ENCODE results near the gene UTP18. TPM values are rescaled to one million over a fixed set of nuclear protein-coding genes. Genes with fewer than 3 reads are reported as not detected.

UTP18 gene
- total and polyA plus RNA-seq, 2 of the 13 experiments (the other 11 are each of a cell fraction or from before 2014, with no cell fraction given), result 35.2 to 104 TPM

DNA sequence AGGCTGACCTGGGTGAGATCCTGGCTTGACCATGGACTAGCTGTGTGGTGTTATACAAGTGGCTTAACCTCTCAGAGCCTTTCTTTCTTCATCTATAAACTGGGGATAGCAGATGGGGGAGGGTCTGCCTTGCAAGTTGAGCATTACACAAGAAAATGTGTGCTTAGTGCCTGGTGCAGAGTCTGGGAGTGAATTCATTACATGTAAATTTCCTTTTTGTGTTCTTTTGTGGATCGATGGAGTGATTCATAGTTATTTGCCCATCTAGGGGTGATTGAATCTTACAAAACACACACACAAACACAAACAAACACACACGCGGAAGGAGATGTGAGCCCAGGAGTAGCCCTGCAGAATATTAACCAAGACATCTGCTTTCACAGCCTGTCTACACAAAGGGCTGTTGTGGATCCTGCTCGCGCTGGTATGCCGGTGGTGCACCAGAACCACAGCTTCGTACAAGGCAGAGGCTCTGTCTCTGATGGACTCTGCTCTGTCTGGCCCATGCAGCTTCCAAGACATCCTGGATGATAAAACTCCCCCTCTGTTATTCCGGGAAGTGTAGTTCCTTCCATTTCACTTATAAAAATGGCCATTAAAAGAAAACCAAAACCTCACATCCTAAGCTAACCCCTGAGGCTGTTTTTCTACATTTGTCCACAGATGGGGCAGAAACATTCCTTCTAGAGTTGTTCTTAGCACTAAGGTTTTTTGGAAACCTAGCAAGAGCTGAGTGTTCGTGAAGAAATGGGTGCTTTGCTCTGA, 86.1 kb downstream of the UTP18 start (continued):
- TF ChIP-seq HDAC2 (CRISPR knock-in tag; IDR thresholded peaks at IDR 0.05) (peak; percentile 31; the same call in 1 of the 2 replicates), TP53 (CRISPR knock-in tag; conservative IDR thresholded peaks at IDR 0.05) (no peak), WIZ (CRISPR knock-in tag; IDR thresholded peaks at IDR 0.05) (no peak), ZNF335 (CRISPR knock-in tag; IDR thresholded peaks at IDR 0.05) (no peak), PTBP1 (IDR thresholded peaks at IDR 0.05; ENCODE audit: low read depth, low read length, poor library complexity, severe bottlenecking) (no peak), GLI4 (CRISPR knock-in tag; IDR thresholded peaks at IDR 0.05; ENCODE audit: borderline replicate concordance) (no peak), MAZ (IDR thresholded peaks at IDR 0.05; ENCODE audit: borderline replicate concordance, low read depth, low read length) (no peak), MAZ (CRISPR knock-in tag; IDR thresholded peaks at IDR 0.05; ENCODE audit: low read depth) (no peak), NCOA2 (CRISPR knock-in tag; IDR thresholded peaks at IDR 0.05) (peak; percentile 67), CENPBD1 (CRISPR knock-in tag; IDR thresholded peaks at IDR 0.05; ENCODE audit: borderline replicate concordance, low read depth) (no peak), MTF2 (CRISPR knock-in tag; IDR thresholded peaks at IDR 0.05; ENCODE audit: borderline replicate concordance) (0 out of 2 replicates have a peak, but pooled peaks have one; percentile 19), TOE1 (CRISPR knock-in tag; IDR thresholded peaks at IDR 0.05) (no peak), ZNF687 (CRISPR knock-in tag; IDR thresholded peaks at IDR 0.05) (no peak), RCOR2 (CRISPR knock-in tag; IDR thresholded peaks at IDR 0.05) (peak; percentile 67; the same call in 1 of the 2 replicates), ZMAT3 (CRISPR knock-in tag; conservative IDR thresholded peaks at IDR 0.05) (no peak), SSRP1 (CRISPR knock-in tag; IDR thresholded peaks at IDR 0.05) (0 out of 2 replicates have a peak, but pooled peaks have one; percentile 29), ZNF605 (CRISPR knock-in tag; IDR thresholded peaks at IDR 0.05) (no peak), MBD4 (IDR thresholded peaks at IDR 0.05; ENCODE audit: borderline replicate concordance, low read length) (no peak), MTA1 (CRISPR knock-in tag; IDR thresholded peaks at IDR 0.05; ENCODE audit: borderline replicate concordance) (no peak), PRMT3 (CRISPR knock-in tag; IDR thresholded peaks at IDR 0.05; ENCODE audit: borderline replicate concordance, low read depth) (no peak)
- TF ChIP-seq, protein P1, sequence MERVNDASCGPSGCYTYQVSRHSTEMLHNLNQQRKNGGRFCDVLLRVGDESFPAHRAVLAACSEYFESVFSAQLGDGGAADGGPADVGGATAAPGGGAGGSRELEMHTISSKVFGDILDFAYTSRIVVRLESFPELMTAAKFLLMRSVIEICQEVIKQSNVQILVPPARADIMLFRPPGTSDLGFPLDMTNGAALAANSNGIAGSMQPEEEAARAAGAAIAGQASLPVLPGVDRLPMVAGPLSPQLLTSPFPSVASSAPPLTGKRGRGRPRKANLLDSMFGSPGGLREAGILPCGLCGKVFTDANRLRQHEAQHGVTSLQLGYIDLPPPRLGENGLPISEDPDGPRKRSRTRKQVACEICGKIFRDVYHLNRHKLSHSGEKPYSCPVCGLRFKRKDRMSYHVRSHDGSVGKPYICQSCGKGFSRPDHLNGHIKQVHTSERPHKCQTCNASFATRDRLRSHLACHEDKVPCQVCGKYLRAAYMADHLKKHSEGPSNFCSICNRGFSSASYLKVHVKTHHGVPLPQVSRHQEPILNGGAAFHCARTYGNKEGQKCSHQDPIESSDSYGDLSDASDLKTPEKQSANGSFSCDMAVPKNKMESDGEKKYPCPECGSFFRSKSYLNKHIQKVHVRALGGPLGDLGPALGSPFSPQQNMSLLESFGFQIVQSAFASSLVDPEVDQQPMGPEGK (CRISPR knock-in tag; IDR thresholded peaks at IDR 0.05), result no peak
- TF ChIP-seq, protein P2, sequence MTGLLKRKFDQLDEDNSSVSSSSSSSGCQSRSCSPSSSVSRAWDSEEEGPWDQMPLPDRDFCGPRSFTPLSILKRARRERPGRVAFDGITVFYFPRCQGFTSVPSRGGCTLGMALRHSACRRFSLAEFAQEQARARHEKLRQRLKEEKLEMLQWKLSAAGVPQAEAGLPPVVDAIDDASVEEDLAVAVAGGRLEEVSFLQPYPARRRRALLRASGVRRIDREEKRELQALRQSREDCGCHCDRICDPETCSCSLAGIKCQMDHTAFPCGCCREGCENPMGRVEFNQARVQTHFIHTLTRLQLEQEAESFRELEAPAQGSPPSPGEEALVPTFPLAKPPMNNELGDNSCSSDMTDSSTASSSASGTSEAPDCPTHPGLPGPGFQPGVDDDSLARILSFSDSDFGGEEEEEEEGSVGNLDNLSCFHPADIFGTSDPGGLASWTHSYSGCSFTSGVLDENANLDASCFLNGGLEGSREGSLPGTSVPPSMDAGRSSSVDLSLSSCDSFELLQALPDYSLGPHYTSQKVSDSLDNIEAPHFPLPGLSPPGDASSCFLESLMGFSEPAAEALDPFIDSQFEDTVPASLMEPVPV (CRISPR knock-in tag; IDR thresholded peaks at IDR 0.05), result 0 out of 2 replicates have a peak, but pooled peaks have one; percentile 68

Measured in HepG2 (cell line).